DND-41 (cell line): Measurements from ENCODE around the gene TFAP2A.

ENCODE experiments used
- ATAC-seq: fragments of 200-7000 bp; cut with Tn5 transposase; 3 replicates; pipeline ENCODE4 v1.9.1; 2021; ENCODE audit warnings: low read depth; ENCODE audit not compliant: insufficient read depth
- DNase-seq: peaks from one replicate; pipeline ENCODE4 v3.0.0-alpha.2; 2020
- H2AFZ ChIP-seq: 2 replicates; pipeline ENCODE4 v1.6.0; 2012; ENCODE audit warnings: low read depth, low read length
- H3K27ac ChIP-seq: 2 replicates; pipeline ENCODE4 v1.5.1; 2012; ENCODE audit warnings: low read length, inconsistent platforms
- H3K27me3 ChIP-seq: fragments of 200-600 bp; sonication (generic); 2 replicates; pipeline ENCODE4 v1.6.0; 2012; ENCODE audit warnings: low read length, mild to moderate bottlenecking, inconsistent platforms; ENCODE audit not compliant: insufficient read depth, poor library complexity
- H3K36me3 ChIP-seq: 2 replicates; pipeline ENCODE4 v1.5.1; 2012; ENCODE audit warnings: low read length, inconsistent platforms; ENCODE audit not compliant: insufficient read depth
- H3K4me1 ChIP-seq: 2 replicates; pipeline ENCODE4 v1.5.1; 2012; ENCODE audit warnings: mild to moderate bottlenecking, low read length; ENCODE audit not compliant: insufficient read depth
- H3K4me2 ChIP-seq: 2 replicates; pipeline ENCODE4 v1.6.0; 2012; ENCODE audit warnings: mild to moderate bottlenecking, moderate library complexity, low read length, inconsistent platforms; ENCODE audit not compliant: insufficient read depth
- H3K4me3 ChIP-seq, 2 experiments: fragments of 200-600 bp in 1 of 2; shearing (Covaris generic) in 1 of 2; 2 replicates each; pipeline ENCODE4 v1.5.1; 2012 to 2016; ENCODE audit warnings: inconsistent platforms in 2 of 2, low read length in 2 of 2, mild to moderate bottlenecking in 2 of 2, low read depth in 1 of 2, moderate library complexity in 1 of 2
- H3K79me2 ChIP-seq: 2 replicates; pipeline ENCODE4 v1.6.0; 2012; ENCODE audit warnings: low read length, inconsistent platforms; ENCODE audit not compliant: insufficient read depth
- H3K9ac ChIP-seq: 2 replicates; pipeline ENCODE4 v1.6.0; 2012; ENCODE audit warnings: low read depth, mild to moderate bottlenecking, inconsistent platforms, low read length, moderate library complexity
- H3K9me3 ChIP-seq: 2 replicates; pipeline ENCODE4 v1.5.1; 2012; ENCODE audit warnings: low read length, moderate library complexity, mild to moderate bottlenecking, inconsistent platforms; ENCODE audit not compliant: insufficient read depth, severe bottlenecking
- H4K20me1 ChIP-seq: 2 replicates; pipeline ENCODE4 v1.6.0; 2012; ENCODE audit warnings: low read length; ENCODE audit not compliant: insufficient read depth
- EZH2 ChIP-seq: IDR thresholded peaks from 3 replicates; pipeline ENCODE4 v1.6.1; 2012; ENCODE audit warnings: borderline replicate concordance, low read depth, mild to moderate bottlenecking, moderate library complexity, low read length, inconsistent platforms; ENCODE audit not compliant: severe bottlenecking
- TF ChIP-seq, protein P1 (sequence below): IDR thresholded peaks from 2 replicates; pipeline ENCODE4 v1.5.1; 2012; ENCODE audit warnings: borderline replicate concordance, low read length, moderate library complexity, mild to moderate bottlenecking; ENCODE audit not compliant: poor library complexity, severe bottlenecking; ENCODE audit errors: extremely low read depth

Gene TFAP2A

DNA sequence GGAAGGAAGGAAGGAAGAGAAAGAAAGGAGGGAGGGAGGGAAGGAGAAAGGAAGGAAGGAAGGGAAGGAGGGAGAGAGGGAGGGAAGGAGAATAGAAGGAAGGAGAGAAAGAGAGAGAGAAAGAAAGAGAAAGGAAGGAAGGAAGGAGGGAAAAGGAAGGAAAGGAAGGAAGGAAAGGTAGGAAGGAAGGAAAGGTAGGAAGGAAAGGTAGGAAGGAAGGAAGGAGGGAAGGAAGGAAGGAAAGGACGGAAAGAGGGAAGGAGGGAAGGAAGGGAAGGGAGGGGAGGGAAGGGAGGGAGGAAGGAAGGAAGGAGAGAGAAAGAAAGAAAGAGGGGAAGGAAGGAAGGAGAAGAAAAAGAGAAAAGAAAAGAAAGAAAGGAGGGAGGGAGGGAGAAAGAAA lies 47.0 kb upstream of the TFAP2A start:
- Histone ChIP-seq H3K27me3 (no peaks in the 10 kb centered on the region), H3K4me3 (no peak overlapping the region)
- no peak for TF ChIP-seq EZH2
- TF ChIP-seq, protein P1, sequence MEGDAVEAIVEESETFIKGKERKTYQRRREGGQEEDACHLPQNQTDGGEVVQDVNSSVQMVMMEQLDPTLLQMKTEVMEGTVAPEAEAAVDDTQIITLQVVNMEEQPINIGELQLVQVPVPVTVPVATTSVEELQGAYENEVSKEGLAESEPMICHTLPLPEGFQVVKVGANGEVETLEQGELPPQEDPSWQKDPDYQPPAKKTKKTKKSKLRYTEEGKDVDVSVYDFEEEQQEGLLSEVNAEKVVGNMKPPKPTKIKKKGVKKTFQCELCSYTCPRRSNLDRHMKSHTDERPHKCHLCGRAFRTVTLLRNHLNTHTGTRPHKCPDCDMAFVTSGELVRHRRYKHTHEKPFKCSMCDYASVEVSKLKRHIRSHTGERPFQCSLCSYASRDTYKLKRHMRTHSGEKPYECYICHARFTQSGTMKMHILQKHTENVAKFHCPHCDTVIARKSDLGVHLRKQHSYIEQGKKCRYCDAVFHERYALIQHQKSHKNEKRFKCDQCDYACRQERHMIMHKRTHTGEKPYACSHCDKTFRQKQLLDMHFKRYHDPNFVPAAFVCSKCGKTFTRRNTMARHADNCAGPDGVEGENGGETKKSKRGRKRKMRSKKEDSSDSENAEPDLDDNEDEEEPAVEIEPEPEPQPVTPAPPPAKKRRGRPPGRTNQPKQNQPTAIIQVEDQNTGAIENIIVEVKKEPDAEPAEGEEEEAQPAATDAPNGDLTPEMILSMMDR = no peak

DNA sequence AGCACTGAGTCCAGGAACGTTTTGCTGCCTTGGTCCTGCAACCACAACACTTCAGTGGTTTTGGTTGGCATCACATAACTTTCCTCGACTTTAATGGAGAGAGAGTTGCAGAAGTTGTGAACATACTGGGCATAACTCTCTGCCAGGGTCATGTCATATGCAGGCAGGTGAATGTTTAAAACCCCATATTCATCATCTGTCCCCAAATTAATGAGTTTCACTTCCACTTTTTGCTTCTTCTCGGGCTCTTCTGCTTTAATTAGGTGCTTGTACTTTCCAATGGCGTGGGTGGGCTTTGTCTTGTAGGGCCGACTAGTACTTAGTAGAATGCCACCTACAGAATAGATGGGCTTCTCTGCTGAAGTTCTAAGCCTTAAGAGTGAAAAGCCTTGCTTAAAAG lies 45.2 kb upstream of the TFAP2A start:
- Histone ChIP-seq H3K4me1 (no peaks in the 10 kb centered on the region), H3K36me3 (no peaks in the 10 kb centered on the region), H3K4me2 (no peak overlapping the region), H3K79me2 (no peaks in the 10 kb centered on the region), H3K9ac (no peak overlapping the region), H3K9me3 (no peaks in the 10 kb centered on the region), H4K20me1 (no peaks in the 10 kb centered on the region), H2AFZ (no peak overlapping the region), H3K27me3 (no peaks in the 10 kb centered on the region), H3K27ac (no peak overlapping the region), H3K4me3 (no peak overlapping the region)
- TF ChIP-seq, protein P1 = no peak
- TF ChIP-seq EZH2 = no peak
- no peak for ATAC-seq
- no peak for DNase-seq

More for the DNA sequence above, 47.0 kb upstream of the TFAP2A start:
- Histone ChIP-seq H3K36me3 (no peaks in the 10 kb centered on the region), H3K4me2 (no peak overlapping the region), H3K79me2 (no peaks in the 10 kb centered on the region), H3K9ac (no peak overlapping the region), H3K9me3 (no peaks in the 10 kb centered on the region), H4K20me1 (no peaks in the 10 kb centered on the region), H3K27ac (no peak overlapping the region), H2AFZ (no peak overlapping the region), H3K4me1 (no peaks in the 10 kb centered on the region)
- ATAC-seq (no peak), DNase-seq (no peak)

DNA sequence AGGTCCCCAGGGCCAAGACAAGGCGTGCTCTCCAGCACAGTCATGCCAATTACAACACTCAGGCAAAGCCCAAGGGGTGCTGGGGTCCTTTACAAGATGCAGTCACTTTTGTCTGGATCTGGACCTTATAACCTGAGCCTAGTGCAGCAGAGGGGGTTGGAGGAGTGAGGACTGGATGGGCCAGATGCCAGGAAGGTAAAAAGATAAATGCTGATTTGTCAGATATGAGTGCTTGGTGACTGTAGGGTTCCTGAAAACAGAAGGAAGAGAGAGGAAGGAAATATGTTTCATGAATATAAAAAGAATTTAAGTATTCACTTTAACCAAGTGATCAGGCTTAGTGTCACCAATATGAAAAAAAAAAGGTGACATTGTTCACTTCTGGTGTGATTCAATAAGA lies 43.4 kb upstream of the TFAP2A start:
- Histone ChIP-seq H3K36me3 (no peaks in the 10 kb centered on the region), H3K27me3 (no peaks in the 10 kb centered on the region), H3K9me3 (no peaks in the 10 kb centered on the region), H4K20me1 (no peaks in the 10 kb centered on the region), H3K4me3 (no peak overlapping the region), H3K4me1 (no peaks in the 10 kb centered on the region), H3K4me2 (no peak overlapping the region), H2AFZ (no peak overlapping the region), H3K27ac (no peak overlapping the region), H3K79me2 (no peaks in the 10 kb centered on the region), H3K9ac (no peak overlapping the region)
- no peak for TF ChIP-seq EZH2
- TF ChIP-seq, protein P1 = no peak
- DNase-seq = no peak
- ATAC-seq = no peak

DNA sequence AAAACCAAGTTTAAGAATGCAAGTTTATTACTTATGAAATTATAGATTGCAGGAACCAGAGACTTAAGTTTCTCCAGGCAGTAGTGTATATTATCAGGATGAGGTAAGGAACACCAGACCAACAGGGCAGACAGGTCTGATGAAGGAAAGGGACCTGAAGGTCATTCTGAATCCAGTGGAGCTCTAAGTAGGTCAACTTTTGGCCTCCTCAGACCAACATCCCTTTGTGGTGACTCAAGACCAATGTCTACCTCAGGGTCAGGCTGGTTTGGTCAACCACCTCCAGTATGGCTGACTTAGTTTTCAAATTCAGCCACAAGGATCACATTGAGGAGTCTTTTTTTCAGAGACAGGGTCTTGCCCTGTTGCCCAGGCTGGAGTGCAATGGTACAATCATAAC lies 38.7 kb upstream of the TFAP2A start:
- no peaks in the 10 kb centered on the region for H4K20me1 ChIP-seq
- no peak overlapping the region for H3K9ac ChIP-seq
- no peak overlapping the region for H3K4me3 ChIP-seq
- no peaks in the 10 kb centered on the region for H3K9me3 ChIP-seq
- no peaks in the 10 kb centered on the region for H3K4me1 ChIP-seq
- TF ChIP-seq EZH2 = no peak
- TF ChIP-seq, protein P1 = no peak
- H3K79me2 ChIP-seq = no peaks in the 10 kb centered on the region
- peaks cover 3% of the 10 kb centered on the region for H3K27me3 ChIP-seq
- DNase-seq (no peak), ATAC-seq (no peak)
- no peak overlapping the region for H3K4me2 ChIP-seq
- no peaks in the 10 kb centered on the region for H3K36me3 ChIP-seq
- no peak overlapping the region for H2AFZ ChIP-seq
- H3K27ac ChIP-seq = no peak overlapping the region
